B cell (primary cell): ENCODE measurements around the gene EPHB1. TPM values are rescaled to one million over a fixed set of nuclear protein-coding genes. Genes with fewer than 3 reads are reported as not detected.

ENCODE experiments used
- ATAC-seq: fragments of 200-7000 bp; cut with Tn5 transposase; one replicate; pipeline ENCODE4 v1.10.0; 2021; ENCODE audit warnings: low read depth, mild to moderate bottlenecking, moderate number of reproducible peaks, moderate library complexity
- CTCF ChIA-PET: fragments of 350-600 bp; sonication (Branson Sonifier 250); formaldehyde crosslinking; loops from one replicate; lab custom pipeline; 2021; ENCODE audit warnings: antibody characterized with exemption, inconsistent platforms; lab: Charles Lee
- POLR2A ChIA-PET: fragments of 350-600 bp; sonication (Branson Sonifier 250); formaldehyde crosslinking; loops from one replicate; lab custom pipeline; 2021; ENCODE audit warnings: antibody characterized with exemption; lab: Charles Lee
- DNase-seq: peaks from one replicate; pipeline ENCODE4 v3.0.0; 2013
- H2AFZ ChIP-seq: 2 replicates; pipeline ENCODE4 v1.6.1; 2012; ENCODE audit warnings: mild to moderate bottlenecking, low read depth, low read length; ENCODE audit not compliant: insufficient read depth, poor library complexity, severe bottlenecking
- H3K27ac ChIP-seq, 2 donors: 1 replicate in 1 of 2; 2 replicates in 1 of 2; pipeline ENCODE4 v1.5.1; 2012 to 2013; ENCODE audit warnings: low read length in 2 of 2, mild to moderate bottlenecking in 2 of 2, moderate library complexity in 1 of 2
- H3K27me3 ChIP-seq, 4 experiments: fragments of 200-600 bp in 1 of 4; sonication (generic) in 1 of 4; replicated peaks in 1 of 4; 1 replicate in 2 of 4; 2 replicates in 2 of 4; pipeline versions ENCODE4 v1.6.1 to v1.7.0; 2013 to 2016; ENCODE audit warnings: low read length in 3 of 4, mild to moderate bottlenecking in 2 of 4, mixed read lengths in 1 of 4, moderate library complexity in 1 of 4; ENCODE audit not compliant: insufficient read depth in 4 of 4, control insufficient read depth in 3 of 4; ENCODE audit errors: control extremely low read depth in 1 of 4
- H3K36me3 ChIP-seq, 2 experiments: replicated peaks in 1 of 2; 1 replicate in 1 of 2; 2 replicates in 1 of 2; pipeline versions ENCODE4 v1.6.1 to v1.7.1; 2013; ENCODE audit warnings: low read length in 1 of 2; ENCODE audit not compliant: insufficient read depth in 2 of 2, control insufficient read depth in 1 of 2; ENCODE audit errors: control extremely low read depth in 1 of 2, extremely low read depth in 1 of 2
- H3K4me1 ChIP-seq, 2 donors: fragments of 200-600 bp in 1 of 2; sonication (generic) in 1 of 2; 1 replicate in 1 of 2; 2 replicates in 1 of 2; pipeline versions ENCODE4 v1.5.1 to v1.6.1; 2013 to 2017; ENCODE audit warnings: low read length in 2 of 2; ENCODE audit not compliant: control insufficient read depth in 2 of 2, insufficient read depth in 2 of 2
- H3K4me2 ChIP-seq: replicated peaks from 2 replicates; pipeline ENCODE3; 2012; ENCODE audit warnings: mild to moderate bottlenecking, low read depth, low read length; ENCODE audit not compliant: poor library complexity, severe bottlenecking
- H3K4me3 ChIP-seq, 5 experiments: fragments of 200-600 bp in 1 of 5; sonication (generic) in 1 of 5; 1 replicate in 3 of 5; 2 replicates in 2 of 5; pipeline versions ENCODE4 v1.5.1 to v1.7.0; 2011 to 2016; ENCODE audit warnings: low read length in 4 of 5, mild to moderate bottlenecking in 4 of 5, low read depth in 2 of 5, control low read depth in 1 of 5, moderate library complexity in 1 of 5; ENCODE audit not compliant: insufficient read depth in 1 of 5; ENCODE audit errors: control extremely low read depth in 1 of 5, extremely low read depth in 1 of 5
- H3K79me2 ChIP-seq: fragments of 200-600 bp; sonication (generic); one replicate; pipeline ENCODE4 v1.6.0; 2016; ENCODE audit warnings: low read length; ENCODE audit not compliant: control insufficient read depth, insufficient read depth
- H3K9ac ChIP-seq: fragments of 200-600 bp; sonication (generic); 2 replicates; pipeline ENCODE4 v1.6.1; 2017; ENCODE audit warnings: mild to moderate bottlenecking, low read length, moderate library complexity
- H3K9me3 ChIP-seq, 3 donors: one replicate each; pipeline versions ENCODE4 v1.6.1 to v1.7.1; 2013; ENCODE audit warnings: low read length in 2 of 3; ENCODE audit not compliant: control insufficient read depth in 2 of 3, insufficient read depth in 1 of 3; ENCODE audit errors: control extremely low read depth in 1 of 3
- H4K20me1 ChIP-seq: 2 replicates; pipeline ENCODE4 v1.6.0; 2012; ENCODE audit warnings: mild to moderate bottlenecking, low read length; ENCODE audit not compliant: insufficient read depth, control insufficient read depth, poor library complexity, severe bottlenecking
- H3K27ac Mint-ChIP-seq: one replicate; pipeline ENCODE4 v1.8.0; 2021; ENCODE audit warnings: mixed read lengths
- H3K27me3 Mint-ChIP-seq: one replicate; pipeline ENCODE4 v1.8.0; 2021; ENCODE audit warnings: mixed read lengths
- H3K4me1 Mint-ChIP-seq: one replicate; pipeline ENCODE4 v1.8.0; 2021; ENCODE audit warnings: mixed read lengths
- H3K4me3 Mint-ChIP-seq: one replicate; pipeline ENCODE4 v1.8.0; 2021; ENCODE audit warnings: mixed read lengths
- H3K9me3 Mint-ChIP-seq: one replicate; pipeline ENCODE4 v1.8.0; 2022; ENCODE audit warnings: mixed read lengths; ENCODE audit not compliant: insufficient read depth
- CTCF ChIP-seq: fragments of 200-600 bp; IDR thresholded peaks from one replicate; pipeline ENCODE4 v1.8.0; 2022; ENCODE audit warnings: antibody characterized with exemption, mild to moderate bottlenecking
- EZH2 ChIP-seq: IDR thresholded peaks from 2 replicates; pipeline ENCODE4 v1.6.1; 2012; ENCODE audit warnings: borderline replicate concordance, low read depth, mild to moderate bottlenecking, moderate library complexity, low read length; ENCODE audit not compliant: insufficient read depth, poor library complexity, severe bottlenecking
- WGBS: methylation state at CpG from one replicate; pipeline ENCODE4 v1.1.5; 2013; ENCODE audit warnings: missing lambda C conversion rate; ENCODE audit not compliant: insufficient coverage; 5-methylcytosine and 5-hydroxymethylcytosine counted together
- intact Hi-C: fragments of 100-400 bp; cut with micrococcal nuclease; formaldehyde crosslinking; loops from one replicate; pipeline ENCODE4 v1.10.0; 2022
- polyA plus RNA-seq: library from polyadenylated mRNA; depleted of rRNA; stranded (reverse); fragments of >200 nt; gene quantifications from 2 replicates; pipeline ENCODE4 v1.2.3, GENCODE V29; 2012
- total RNA-seq, 2 donors: library from RNA; stranded (reverse); fragments of 120-200 nt in 1 of 2; gene quantifications; 1 replicate in 1 of 2; 2 replicates in 1 of 2; pipeline versions ENCODE4 v1.2.3 to v1.2.4, GENCODE V29; 2013 to 2022

The EPHB1 gene
- total and polyA plus RNA-seq, 2 donors (not counting 1 experiment from before 2014, with no cell fraction given) = 0.01 TPM; not detected in 1

DNA sequence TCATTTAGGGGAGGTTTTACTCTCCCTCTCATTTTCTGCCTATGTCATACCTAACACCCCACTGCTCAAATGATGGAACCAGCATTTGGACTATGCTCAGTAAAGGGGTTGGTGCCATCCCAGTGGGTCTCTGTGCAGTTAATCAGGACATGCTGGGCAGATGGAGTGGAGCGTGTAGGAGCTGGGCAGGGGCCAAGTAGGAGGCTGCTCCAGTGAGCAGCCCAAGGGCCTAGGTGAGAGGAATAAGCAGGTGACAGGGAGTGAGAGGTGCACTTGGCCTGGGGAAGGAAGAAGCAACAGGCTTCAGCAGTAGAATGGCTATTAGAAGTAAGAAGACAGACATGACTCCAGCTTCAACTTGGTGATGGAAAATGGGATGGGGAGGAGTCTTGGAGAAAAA is 72.2 kb downstream of the EPHB1 start:
- Histone ChIP-seq H3K36me3 (no peaks in the 10 kb centered on the region), H3K4me1 (no peaks in the 10 kb centered on the region), H3K79me2 (no peaks in the 10 kb centered on the region), H3K4me3 (no peak overlapping the region), H3K27me3 (peaks cover 0 to 3% (median under 1%) of the 10 kb centered on the region in 4 experiments), H4K20me1 (no peaks in the 10 kb centered on the region), H3K27ac (no peak overlapping the region), H3K9me3 (no peaks in the 10 kb centered on the region), H3K4me2 (no peak overlapping the region), H2AFZ (no peak overlapping the region), H3K9ac (no peak overlapping the region)
- Mint-ChIP-seq H3K27me3 (peaks cover 35% of the 10 kb centered on the region), H3K4me1 (no peaks in the 10 kb centered on the region), H3K9me3 (no peaks in the 10 kb centered on the region), H3K4me3 (no peak overlapping the region), H3K27ac (no peak overlapping the region)
- TF ChIP-seq CTCF (no peak), EZH2 (no peak)
- ChIA-PET CTCF (no interaction called here), POLR2A (no interaction called here)
- intact Hi-C loops = no loop called here
- ATAC-seq (no peak), DNase-seq (no peak)
- WGBS = 69% methylated on average over 1 of the region's 1 CpG

DNA sequence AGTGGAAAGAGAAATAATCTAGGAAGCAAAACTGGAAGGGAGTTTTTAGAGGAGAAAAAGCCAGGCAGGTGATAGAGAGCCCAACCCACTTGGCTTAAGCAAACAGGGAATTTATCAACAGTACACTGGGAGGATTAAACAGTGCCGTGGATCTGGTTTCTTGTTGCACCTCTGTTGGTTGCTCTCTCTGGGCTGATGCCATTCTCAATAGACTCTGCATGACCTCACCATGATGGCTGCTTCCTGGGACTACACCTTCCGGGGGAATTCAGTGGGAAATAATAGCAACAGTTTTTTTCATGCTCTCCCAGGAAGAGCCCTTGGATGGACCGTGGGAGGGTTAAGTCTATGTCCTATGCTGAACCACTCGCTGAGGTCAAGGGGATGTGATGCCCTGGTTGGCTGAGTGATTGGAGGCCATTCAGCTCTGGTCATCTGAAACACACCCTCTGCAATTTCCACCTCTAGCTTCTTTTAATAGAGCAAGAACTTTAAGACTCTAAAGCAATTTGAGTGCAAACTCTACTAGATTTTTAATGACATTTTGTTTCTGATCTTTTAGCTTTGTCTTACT is 74.2 kb downstream of the EPHB1 start:
- no peak overlapping the region for H3K9ac ChIP-seq
- ChIA-PET POLR2A (no interaction called here), CTCF (no interaction called here)
- H3K27me3 ChIP-seq = peaks cover 0 to 2% (median 0%) of the 10 kb centered on the region in 4 experiments
- no peak overlapping the region for H3K4me3 ChIP-seq
- no peak for TF ChIP-seq EZH2
- no peaks in the 10 kb centered on the region for H4K20me1 ChIP-seq
- WGBS = 100% methylated on average over 3 of the region's 4 CpGs
- H3K36me3 ChIP-seq = no peaks in the 10 kb centered on the region
- no peaks in the 10 kb centered on the region for H3K79me2 ChIP-seq
- no peaks in the 10 kb centered on the region for H3K4me1 Mint-ChIP-seq
- H3K9me3 ChIP-seq = peaks cover 0 to 3% (median 0%) of the 10 kb centered on the region in 3 donors
- H3K4me2 ChIP-seq = no peak overlapping the region
- H3K27ac ChIP-seq = no peak overlapping the region
- no peak overlapping the region for H3K27ac Mint-ChIP-seq
- ATAC-seq (no peak), DNase-seq (no peak)
- H3K27me3 Mint-ChIP-seq = peaks cover 36% of the 10 kb centered on the region
- intact Hi-C loops = no loop called here
- H3K4me3 Mint-ChIP-seq = no peak overlapping the region
- no peaks in the 10 kb centered on the region for H3K9me3 Mint-ChIP-seq
- no peak overlapping the region for H2AFZ ChIP-seq
- no peaks in the 10 kb centered on the region for H3K4me1 ChIP-seq
